ENCODE measurements around the gene POLR3K.

DNA sequence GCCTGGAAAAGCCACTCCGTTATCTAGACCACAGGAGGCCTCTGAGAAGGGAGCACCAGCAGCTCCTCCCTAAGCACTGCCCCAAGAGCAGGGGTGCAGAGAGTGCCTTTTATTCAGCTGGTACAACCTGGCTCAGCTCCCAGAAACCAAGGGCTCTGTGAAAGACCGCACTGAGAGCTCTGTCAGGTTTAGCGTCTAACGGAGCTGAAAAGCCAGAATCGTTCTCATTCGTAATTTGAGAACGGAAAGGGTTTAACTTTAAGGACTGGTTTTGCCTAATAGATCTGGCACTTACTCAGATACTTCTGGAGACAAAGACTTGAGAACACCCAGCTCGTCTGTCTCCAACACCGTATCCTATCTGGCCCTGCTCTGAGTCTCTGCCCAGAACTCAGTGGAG, 38.1 kb upstream of the POLR3K start:
- TF ChIP-seq CTCF (IDR thresholded peaks at IDR 0.05; ENCODE audit: extremely low read depth in 1 of 2, insufficient read depth in 1 of 2, low read depth in 1 of 2, low read length in 2 of 2) = no peak
- TF ChIP-seq POLR2AphosphoS5 (IDR thresholded peaks at IDR 0.05; ENCODE audit: insufficient read depth, low read depth, low read length) = no peak
- no peak for TF ChIP-seq POLR2A (IDR thresholded peaks at IDR 0.05; ENCODE audit: low read depth, low read length)

Data from endothelial cell of umbilical vein (primary cell).